Measurements from ENCODE around the gene PIEZO1.

The PIEZO1 gene

DNA sequence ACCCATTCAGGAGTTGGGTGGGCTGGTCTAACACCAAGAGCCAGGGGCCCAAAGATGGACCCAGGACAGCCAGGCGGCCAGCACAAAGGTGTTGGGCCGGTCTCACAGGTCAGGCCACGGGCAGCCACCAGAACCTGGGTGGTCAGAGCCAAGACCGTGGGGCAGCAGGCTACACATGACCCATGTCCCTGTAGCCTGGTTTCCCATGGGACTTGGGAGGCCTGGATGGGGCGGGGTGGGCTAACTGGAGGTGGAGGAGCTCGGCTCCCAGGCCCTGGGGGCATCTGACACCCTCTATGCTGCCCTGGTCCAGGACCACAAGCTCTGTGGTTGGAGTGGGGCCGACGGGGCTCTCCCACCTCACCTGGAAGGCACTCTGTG is 61.5 kb downstream of the PIEZO1 start:
- no peak overlapping the region for H3K4me3 ChIP-seq (ENCODE audit: low read depth, low read length)

GRCh38 chr16:88722784-88723506 is 62.1 kb downstream of the PIEZO1 start:
- H3K4me3 ChIP-seq (ENCODE audit: low read depth, low read length), result no peak overlapping the region

GRCh38 chr16:88721815-88722755 is 62.9 kb downstream of the PIEZO1 start:
- H3K4me3 ChIP-seq (ENCODE audit: low read depth, low read length), result no peak overlapping the region

DNA sequence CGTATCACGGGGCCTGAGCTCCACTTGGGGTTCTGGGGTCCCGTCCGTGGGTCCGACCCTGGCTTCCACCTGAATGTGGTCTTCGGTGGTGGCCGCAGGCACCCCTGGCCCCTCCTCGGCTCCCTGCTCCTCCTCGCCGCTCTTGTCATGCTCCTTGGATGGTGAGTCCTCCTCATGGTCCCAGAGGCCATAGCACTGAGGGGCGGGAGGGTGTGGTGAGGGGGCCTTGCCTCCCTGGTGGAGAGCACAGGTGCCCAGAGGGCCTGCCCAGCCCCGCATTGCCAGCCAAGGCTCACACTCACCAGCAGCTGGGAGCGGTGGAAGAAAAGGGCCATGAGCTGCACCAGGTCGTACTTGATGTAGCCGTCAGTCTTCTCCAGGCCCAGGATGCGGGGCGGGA is 63.8 kb downstream of the PIEZO1 start:
- no peak overlapping the region for H3K4me3 ChIP-seq (ENCODE audit: low read depth, low read length)

DNA sequence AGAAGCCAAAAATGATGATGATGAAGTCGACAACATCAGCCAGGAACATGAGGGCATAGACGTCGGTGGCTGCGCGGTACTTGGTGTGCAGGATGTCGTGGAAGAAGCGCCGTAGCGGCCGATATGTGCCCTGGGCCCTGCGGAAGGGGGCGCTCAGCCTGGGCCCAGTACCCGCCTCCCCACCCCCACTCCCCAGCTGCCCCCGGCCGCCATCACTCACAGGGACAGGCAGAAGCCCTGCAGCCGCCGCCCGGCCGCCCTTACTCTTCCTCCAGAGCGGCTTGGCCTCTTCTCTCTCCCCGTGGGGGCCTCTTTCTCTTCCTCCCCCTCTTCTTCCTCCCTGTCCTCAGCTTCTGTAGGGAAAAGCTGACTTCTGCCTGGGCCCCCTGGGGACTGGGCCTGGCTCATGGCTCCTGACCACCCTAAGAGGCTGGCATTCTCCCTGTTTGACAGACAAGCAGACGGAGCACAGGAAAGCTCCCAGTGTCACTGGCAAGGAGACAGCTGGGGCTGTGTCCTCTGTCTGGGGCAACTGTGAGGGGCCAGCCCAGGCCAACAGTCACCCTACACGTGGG is 64.5 kb downstream of the PIEZO1 start:
- no peak overlapping the region for H3K4me3 ChIP-seq (ENCODE audit: low read depth, low read length)

GRCh38 chr16:88719933-88720296 is 65.1 kb downstream of the PIEZO1 start:
- no peak overlapping the region for H3K4me3 ChIP-seq (ENCODE audit: low read depth, low read length)

- no peak overlapping the region for H3K4me3 ChIP-seq (ENCODE audit: low read depth, low read length)
These were observed 65.6 kb downstream of the PIEZO1 start for GRCh38 chr16:88719267-88719932.

DNA sequence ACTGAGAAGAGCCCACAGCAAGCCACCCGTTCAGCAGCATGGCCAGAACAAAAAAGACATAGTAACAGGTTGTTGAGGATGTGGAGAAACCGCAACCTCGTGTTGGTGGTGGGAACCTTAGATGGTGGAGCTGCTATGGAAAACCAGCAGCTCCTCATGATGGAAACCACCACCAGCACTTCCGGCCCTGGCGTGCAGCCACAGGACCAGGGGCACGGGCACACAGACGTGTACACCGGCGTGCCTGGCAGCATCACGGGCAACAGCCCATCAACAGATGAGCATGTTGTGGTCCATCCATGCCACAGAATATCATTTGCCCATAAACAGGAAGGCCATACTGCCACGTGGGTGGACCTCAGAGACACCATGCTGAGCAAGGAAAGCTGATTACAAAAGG is 66.8 kb downstream of the PIEZO1 start:
- H3K4me3 ChIP-seq (ENCODE audit: low read depth, low read length), result no peak overlapping the region

DNA sequence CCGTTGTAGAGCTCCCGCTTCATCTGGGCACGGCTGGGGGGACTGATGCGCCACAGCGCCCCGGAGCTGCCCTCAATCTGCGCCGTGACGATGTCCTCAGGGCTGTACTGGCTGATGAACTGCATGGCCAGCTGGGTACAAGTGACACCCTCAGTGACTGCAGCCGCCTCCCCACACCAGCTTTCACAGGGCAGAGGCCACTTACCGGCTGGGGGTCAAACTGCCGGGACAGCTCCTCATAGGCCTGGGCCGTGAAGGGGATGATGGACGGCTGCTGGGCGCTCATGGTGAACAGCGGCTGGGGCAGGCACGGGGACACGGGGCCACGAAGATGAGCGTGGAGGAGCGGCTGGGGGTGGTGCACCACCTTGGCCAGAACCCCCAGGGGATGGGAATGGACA is 68.4 kb downstream of the PIEZO1 start:
- no peak overlapping the region for H3K4me3 ChIP-seq (ENCODE audit: low read depth, low read length)

DNA sequence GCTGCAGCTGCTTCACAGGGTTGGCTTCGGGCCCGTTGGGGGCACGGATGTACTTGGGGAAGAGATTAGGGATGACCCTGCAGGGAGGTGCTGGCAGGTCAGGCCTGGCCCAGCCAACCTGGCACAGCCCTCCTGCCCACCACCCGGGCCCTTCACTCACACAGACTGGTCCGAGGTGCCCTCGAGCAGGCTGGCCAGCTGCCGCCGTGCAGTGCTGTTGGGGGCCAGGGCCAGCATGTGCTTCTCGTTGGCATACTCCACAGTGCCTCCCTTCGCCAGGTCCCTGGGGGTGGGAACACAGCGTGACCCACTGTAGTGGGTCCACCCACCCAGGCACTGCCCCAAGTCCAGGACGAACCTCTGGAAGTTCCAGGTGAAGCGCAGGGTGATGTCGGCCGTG is 68.8 kb downstream of the PIEZO1 start:
- no peak overlapping the region for H3K4me3 ChIP-seq (ENCODE audit: low read depth, low read length)

DNA sequence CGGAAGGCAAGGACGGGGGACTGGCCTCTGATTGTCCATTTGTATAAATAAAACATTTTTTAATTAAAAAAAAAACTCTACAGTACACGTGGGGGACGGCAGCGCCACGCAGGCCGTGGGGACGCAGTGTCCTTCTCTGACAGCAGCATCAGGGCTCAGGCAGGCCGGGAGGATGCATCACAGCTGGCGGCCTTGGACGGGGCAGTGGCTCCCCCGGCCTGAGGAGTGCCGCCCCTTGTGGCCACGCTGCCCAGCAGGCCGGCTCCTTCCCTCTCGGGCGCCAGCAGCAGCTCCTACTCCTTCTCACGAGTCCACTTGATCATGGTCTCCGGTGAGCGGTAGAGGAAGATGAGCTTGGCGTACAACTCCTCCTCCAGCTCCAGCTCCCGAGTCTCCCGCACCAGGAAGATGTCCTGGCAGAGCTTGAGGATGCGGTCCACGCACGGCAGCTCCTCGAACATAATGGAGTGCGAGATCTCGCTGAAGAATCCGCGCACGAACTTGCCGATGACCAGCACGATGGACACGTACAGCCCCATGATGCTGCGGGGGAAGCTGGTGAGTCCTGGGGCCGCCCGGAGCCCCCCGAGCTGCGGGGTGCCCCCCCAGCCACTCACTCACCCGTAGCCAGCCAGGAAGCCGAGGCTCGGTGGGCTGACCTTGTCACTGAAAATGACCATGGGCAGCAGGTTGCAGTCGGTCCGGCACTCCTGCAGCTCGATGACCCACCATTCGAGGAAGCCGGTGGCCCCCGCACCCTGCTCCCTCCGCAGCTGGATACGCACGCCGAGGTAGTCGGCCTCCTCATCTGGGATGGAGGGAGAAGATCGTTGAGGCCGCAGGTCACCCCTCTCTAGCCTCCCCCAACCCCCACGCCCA is 69.5 kb downstream of the PIEZO1 start:
- H3K4me3 ChIP-seq (ENCODE audit: low read depth, low read length), result no peak overlapping the region

DNA sequence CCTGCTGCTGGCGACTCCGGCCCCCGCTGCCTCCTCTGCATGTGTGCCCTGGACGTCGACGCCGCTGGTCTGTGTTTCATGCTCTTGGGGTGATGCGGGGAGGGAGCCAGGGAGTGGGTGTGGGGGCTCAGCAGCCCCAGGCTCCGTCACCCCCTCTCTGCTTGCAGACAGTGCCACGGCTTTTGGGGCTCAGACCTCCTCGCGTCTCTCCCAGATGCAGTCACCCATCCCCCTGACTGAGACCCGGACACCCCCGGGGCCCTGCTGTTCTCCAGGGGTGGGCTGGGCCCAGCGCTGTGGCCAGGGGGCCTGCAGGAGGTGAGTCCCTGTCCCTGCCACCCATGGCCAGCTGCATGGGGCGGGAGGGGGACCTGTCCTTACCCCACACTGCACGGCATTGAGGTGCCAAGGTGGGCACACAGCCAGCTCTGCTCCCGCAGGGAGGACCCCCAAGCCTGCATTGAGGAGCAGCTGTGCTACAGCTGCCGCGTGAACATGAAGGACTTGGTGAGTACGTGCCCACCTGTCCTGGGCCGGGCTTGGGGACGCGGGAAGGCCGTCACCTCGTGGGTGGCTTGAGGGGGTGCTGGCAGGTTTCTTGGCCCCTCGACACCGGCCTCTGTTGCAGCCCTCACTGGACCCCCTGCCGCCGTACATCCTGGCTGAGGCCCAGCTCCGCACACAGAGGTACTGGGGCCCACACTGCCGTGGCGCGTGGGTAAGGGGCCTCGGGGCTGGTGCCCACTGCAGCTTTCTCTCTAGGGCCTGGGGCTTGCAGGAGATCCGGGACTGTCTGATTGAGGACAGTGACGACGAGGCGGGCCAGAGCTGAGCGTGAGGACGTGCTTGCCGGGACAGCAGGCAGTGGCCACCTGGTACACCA is 70.4 kb downstream of the PIEZO1 start:
- no peak overlapping the region for H3K4me3 ChIP-seq (ENCODE audit: low read depth, low read length)

- H3K4me3 ChIP-seq (ENCODE audit: low read depth, low read length), result no peak overlapping the region
These were observed 71.2 kb downstream of the PIEZO1 start for GRCh38 chr16:88713568-88714419.

- no peak overlapping the region for H3K4me3 ChIP-seq (ENCODE audit: low read depth, low read length)
These were observed 72.0 kb downstream of the PIEZO1 start for GRCh38 chr16:88713054-88713453.

- H3K4me3 ChIP-seq (ENCODE audit: low read depth, low read length), result no peak overlapping the region
These were observed 72.5 kb downstream of the PIEZO1 start for GRCh38 chr16:88712362-88712979.

- no peak overlapping the region for H3K4me3 ChIP-seq (ENCODE audit: low read depth, low read length)
These were observed 73.2 kb downstream of the PIEZO1 start for GRCh38 chr16:88711750-88712340.

DNA sequence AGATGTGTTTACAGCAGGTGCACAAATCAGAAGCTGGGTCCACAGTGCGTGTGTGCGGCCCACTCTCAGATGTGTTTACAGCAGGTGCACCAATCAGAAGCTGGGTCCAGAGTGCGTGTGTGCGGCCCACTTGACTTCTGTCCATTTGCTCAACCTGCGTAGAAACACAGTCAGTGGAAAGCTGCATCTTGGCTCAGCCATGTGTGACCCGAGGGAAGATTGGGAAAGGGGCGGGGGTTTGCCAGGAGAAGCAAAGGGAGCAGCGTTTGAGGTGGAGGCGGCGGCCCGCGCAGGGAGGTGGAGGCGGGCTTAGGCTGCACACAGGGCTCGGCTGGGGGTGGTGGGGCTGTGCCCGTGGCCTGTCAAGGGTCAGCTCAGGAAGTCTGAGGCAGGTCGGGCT is 74.5 kb downstream of the PIEZO1 start:
- H3K4me3 ChIP-seq (ENCODE audit: low read depth, low read length), result no peak overlapping the region
